ENCODE results near the gene DUSP3. TPM values are rescaled to one million over a fixed set of nuclear protein-coding genes. Genes with fewer than 3 reads are reported as not detected.

The DUSP3 gene
- total and polyA plus RNA-seq, 2 of the 13 experiments (the other 11 are each of a cell fraction or from before 2014, with no cell fraction given) = 60.0 to 71.5 TPM

DNA sequence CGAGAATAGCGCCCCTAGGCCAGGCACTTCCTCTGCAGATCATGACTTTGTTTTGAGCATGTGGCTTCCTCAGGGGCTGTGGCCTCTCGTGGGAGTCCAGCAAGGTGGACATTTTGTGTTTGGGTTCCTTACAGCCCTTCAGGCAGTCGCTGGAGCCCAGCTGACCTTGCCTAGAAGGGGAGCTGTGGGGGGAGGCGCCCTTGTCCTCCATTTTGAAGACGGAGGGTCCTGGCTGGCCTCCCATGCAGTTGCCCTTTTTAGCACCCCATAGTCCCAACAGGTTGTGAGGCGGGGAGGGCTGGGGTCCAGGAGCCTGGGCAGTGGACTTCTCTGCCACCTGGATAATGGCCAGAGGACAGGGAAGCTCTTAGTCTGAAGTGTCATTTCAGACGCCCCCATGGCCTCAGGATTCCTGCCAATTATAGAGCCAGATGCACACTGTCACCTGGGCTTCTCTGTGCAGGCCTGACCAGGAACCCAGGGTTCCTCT lies 21.6 kb downstream of the DUSP3 start:
- in situ Hi-C loops (cut with HindIII; ENCODE audit: extremely low pct_ligation_motif_present, low pct_unique_long_range_greater_than_20kb) = loop anchor here (5.0 kb wide), 1 partner anchor 180 kb away; no protein-coding TSS in a partner anchor
- intact Hi-C loops (cut with micrococcal nuclease; ENCODE audit: unreplicated experiment) = no loop called here
- no peak overlapping the region for H3K4me3 ChIP-seq (replicated peaks in 1 of 3; ENCODE audit: insufficient read depth in 1 of 3, low read depth in 2 of 3, low read length in 3 of 3)
- ChIA-PET POLR2A (no interaction called here), CTCF (ENCODE audit: low intra/inter-chr PET ratio, low total read pairs) (interaction anchor here (6.1 kb wide), 1 partner anchor 63 kb away, joined by 373 read pairs; no protein-coding TSS in a partner anchor)
- no peaks in the 10 kb centered on the region for H3K36me3 ChIP-seq (replicated peaks in 1 of 2; ENCODE audit: control insufficient read depth in 1 of 2, insufficient read depth in 2 of 2, low read length in 2 of 2)
- peaks cover 12% of the 10 kb centered on the region for H3K4me1 ChIP-seq (ENCODE audit: insufficient read depth, low read length)
- no peak overlapping the region for H2AFZ ChIP-seq (ENCODE audit: low read length)
- TF ChIP-seq, protein P1, sequence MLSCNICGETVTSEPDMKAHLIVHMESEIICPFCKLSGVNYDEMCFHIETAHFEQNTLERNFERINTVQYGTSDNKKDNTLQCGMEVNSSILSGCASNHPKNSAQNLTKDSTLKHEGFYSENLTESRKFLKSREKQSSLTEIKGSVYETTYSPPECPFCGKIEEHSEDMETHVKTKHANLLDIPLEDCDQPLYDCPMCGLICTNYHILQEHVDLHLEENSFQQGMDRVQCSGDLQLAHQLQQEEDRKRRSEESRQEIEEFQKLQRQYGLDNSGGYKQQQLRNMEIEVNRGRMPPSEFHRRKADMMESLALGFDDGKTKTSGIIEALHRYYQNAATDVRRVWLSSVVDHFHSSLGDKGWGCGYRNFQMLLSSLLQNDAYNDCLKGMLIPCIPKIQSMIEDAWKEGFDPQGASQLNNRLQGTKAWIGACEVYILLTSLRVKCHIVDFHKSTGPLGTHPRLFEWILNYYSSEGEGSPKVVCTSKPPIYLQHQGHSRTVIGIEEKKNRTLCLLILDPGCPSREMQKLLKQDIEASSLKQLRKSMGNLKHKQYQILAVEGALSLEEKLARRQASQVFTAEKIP (CRISPR knock-in tag; IDR thresholded peaks at IDR 0.05; ENCODE audit: borderline replicate concordance) = no peak
- no peak for TF ChIP-seq MAF1 (CRISPR knock-in tag; IDR thresholded peaks at IDR 0.05; ENCODE audit: borderline replicate concordance)
- no peak for TF ChIP-seq ZNF567 (CRISPR knock-in tag; IDR thresholded peaks at IDR 0.05; ENCODE audit: borderline replicate concordance)
- TF ChIP-seq ATAD3A (CRISPR knock-in tag; IDR thresholded peaks at IDR 0.05) = no peak
- no peak for TF ChIP-seq SMARCE1 (IDR thresholded peaks at IDR 0.05; ENCODE audit: borderline replicate concordance)
- TF ChIP-seq REPIN1 (CRISPR knock-in tag; IDR thresholded peaks at IDR 0.05; ENCODE audit: borderline replicate concordance, low read depth) = no peak
- no peak for TF ChIP-seq YEATS2 (CRISPR knock-in tag; IDR thresholded peaks at IDR 0.05; ENCODE audit: borderline replicate concordance)
- TF ChIP-seq, protein P2, sequence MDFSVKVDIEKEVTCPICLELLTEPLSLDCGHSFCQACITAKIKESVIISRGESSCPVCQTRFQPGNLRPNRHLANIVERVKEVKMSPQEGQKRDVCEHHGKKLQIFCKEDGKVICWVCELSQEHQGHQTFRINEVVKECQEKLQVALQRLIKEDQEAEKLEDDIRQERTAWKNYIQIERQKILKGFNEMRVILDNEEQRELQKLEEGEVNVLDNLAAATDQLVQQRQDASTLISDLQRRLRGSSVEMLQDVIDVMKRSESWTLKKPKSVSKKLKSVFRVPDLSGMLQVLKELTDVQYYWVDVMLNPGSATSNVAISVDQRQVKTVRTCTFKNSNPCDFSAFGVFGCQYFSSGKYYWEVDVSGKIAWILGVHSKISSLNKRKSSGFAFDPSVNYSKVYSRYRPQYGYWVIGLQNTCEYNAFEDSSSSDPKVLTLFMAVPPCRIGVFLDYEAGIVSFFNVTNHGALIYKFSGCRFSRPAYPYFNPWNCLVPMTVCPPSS (IDR thresholded peaks at IDR 0.05) = no peak
- no peak for TF ChIP-seq ZBTB1 (CRISPR knock-in tag; IDR thresholded peaks at IDR 0.05; ENCODE audit: borderline replicate concordance)
- no peak for TF ChIP-seq FLYWCH1 (CRISPR knock-in tag; IDR thresholded peaks at IDR 0.05)
- TF ChIP-seq MTF1 (CRISPR knock-in tag; IDR thresholded peaks at IDR 0.05) = no peak
- TF ChIP-seq PAWR (CRISPR knock-in tag; IDR thresholded peaks at IDR 0.05; ENCODE audit: borderline replicate concordance) = no peak
- no peak for TF ChIP-seq MAFK (conservative IDR thresholded peaks at IDR 0.05 in 1 of 2, IDR thresholded peaks at IDR 0.05 in 1 of 2; ENCODE audit: low read length in 2 of 2)
- no peak overlapping the region for H3K4me2 ChIP-seq (ENCODE audit: low read depth, low read length)
- H3K79me2 ChIP-seq (ENCODE audit: insufficient read depth, low read length) = no peaks in the 10 kb centered on the region
- no peak overlapping the region for H3K27ac ChIP-seq (ENCODE audit: extremely low read length, insufficient read depth, low read length)
- 37% methylated on average over 5 of the region's 8 CpGs for WGBS (ENCODE audit: low lambda C conversion rate)
- ATAC-seq = no peak
- H3K9me3 ChIP-seq (ENCODE audit: low read length) = no peaks in the 10 kb centered on the region
- no peak for DNase-seq (ENCODE audit: low spot score)
- FAIRE-seq = no peak
- no TSS peak for BruUV-seq (replicated peaks)
- H3K9ac ChIP-seq (ENCODE audit: insufficient read depth, low read depth, low read length) = no peak overlapping the region
- H3K27me3 ChIP-seq (ENCODE audit: control insufficient read depth in 1 of 2, insufficient read depth in 2 of 2, low read length in 2 of 2) = peaks cover 12 to 60% of the 10 kb centered on the region in 2 experiments
- no peaks in the 10 kb centered on the region for H4K20me1 ChIP-seq (ENCODE audit: insufficient read depth, low read length)
